Tibial nerve (tissue), 4 donors: ENCODE measurements around the gene NR1D1.

Source experiments
- EP300 ChIP-seq, 2 donors: sonication (generic); formaldehyde crosslinking; IDR thresholded peaks; one replicate each; pipeline ENCODE4 v1.6.1; 2017; ENCODE audit warnings: antibody characterized with exemption in 2 of 2, mild to moderate bottlenecking in 1 of 2
- POLR2A ChIP-seq, 2 donors: fragments of 450-650 bp; IDR thresholded peaks; one replicate each; pipeline ENCODE4 v1.6.1; 2017; ENCODE audit warnings: antibody characterized with exemption in 2 of 2, mild to moderate bottlenecking in 2 of 2, moderate library complexity in 2 of 2
- TF ChIP-seq, protein P1 (sequence below), 5 experiments: fragments of 200-600 bp in 3 of 5; fragments of 450-650 bp in 2 of 5; sonication (generic) in 3 of 5; IDR thresholded peaks; one replicate each; pipeline ENCODE4 v1.5.1; 2016 to 2019; ENCODE audit warnings: antibody characterized with exemption in 5 of 5, mild to moderate bottlenecking in 3 of 5, moderate library complexity in 2 of 5

DNA sequence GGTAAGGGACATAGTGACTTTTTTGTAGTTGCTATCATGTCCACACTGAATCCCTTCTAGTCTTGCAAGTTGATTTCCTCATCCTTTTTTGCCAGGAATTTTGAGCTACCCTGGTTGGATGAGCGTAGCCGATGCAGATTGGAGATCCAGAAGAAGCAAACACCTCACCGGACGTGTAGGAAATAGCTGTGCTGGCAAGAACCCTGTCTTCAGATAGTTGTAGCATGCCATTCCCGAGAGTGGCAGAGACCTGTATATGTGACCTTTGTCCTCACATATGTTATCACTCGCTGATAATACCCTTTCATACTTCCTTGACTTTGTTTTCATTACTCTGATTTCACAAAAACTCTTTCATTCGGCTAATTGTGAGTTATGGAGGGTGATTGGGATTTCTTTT, 33.8 kb upstream of the NR1D1 start:
- TF ChIP-seq, protein P1, sequence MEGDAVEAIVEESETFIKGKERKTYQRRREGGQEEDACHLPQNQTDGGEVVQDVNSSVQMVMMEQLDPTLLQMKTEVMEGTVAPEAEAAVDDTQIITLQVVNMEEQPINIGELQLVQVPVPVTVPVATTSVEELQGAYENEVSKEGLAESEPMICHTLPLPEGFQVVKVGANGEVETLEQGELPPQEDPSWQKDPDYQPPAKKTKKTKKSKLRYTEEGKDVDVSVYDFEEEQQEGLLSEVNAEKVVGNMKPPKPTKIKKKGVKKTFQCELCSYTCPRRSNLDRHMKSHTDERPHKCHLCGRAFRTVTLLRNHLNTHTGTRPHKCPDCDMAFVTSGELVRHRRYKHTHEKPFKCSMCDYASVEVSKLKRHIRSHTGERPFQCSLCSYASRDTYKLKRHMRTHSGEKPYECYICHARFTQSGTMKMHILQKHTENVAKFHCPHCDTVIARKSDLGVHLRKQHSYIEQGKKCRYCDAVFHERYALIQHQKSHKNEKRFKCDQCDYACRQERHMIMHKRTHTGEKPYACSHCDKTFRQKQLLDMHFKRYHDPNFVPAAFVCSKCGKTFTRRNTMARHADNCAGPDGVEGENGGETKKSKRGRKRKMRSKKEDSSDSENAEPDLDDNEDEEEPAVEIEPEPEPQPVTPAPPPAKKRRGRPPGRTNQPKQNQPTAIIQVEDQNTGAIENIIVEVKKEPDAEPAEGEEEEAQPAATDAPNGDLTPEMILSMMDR (IDR thresholded peaks at IDR 0.05), result no peak
- no peak for TF ChIP-seq POLR2A (IDR thresholded peaks at IDR 0.05)
- no peak for TF ChIP-seq EP300 (IDR thresholded peaks at IDR 0.05)
